ENCODE data around the gene USP6NL.
"Not testable (repeated sequence)": the region's sequence is repeated elsewhere in the genome, so short reads cannot be mapped to it uniquely, and the experiment has no call there.

USP6NL gene

GRCh38 chr10:11611248-11612020, at the start of gene USP6NL:
Gene USP6NL (minus strand): TSS chr10:11611650. CDS start chr10:11597634, 14,016 bp downstream.
- peak; percentile 83 for DNase-seq

- no peak for DNase-seq
Measured at GRCh38 chr10:11658801-11659368, 47.4 kb upstream of the USP6NL start.

GRCh38 chr10:11655836-11656235, 44.4 kb upstream of the USP6NL start:
- no peak for DNase-seq

- DNase-seq, result no peak
Measured at GRCh38 chr10:11654659-11655058, 43.2 kb upstream of the USP6NL start.

GRCh38 chr10:11653758-11654471, 42.5 kb upstream of the USP6NL start:
- DNase-seq, result no peak

GRCh38 chr10:11647676-11648075, 36.2 kb upstream of the USP6NL start:
- DNase-seq, result no peak

- DNase-seq, result no peak
Measured at GRCh38 chr10:11646450-11646849, 35.0 kb upstream of the USP6NL start.

- DNase-seq, result no peak
Measured at GRCh38 chr10:11643039-11643438, 31.6 kb upstream of the USP6NL start.

- no peak for DNase-seq
Measured at GRCh38 chr10:11642566-11642965, 31.1 kb upstream of the USP6NL start.

- DNase-seq, result no peak
Measured at GRCh38 chr10:11639849-11640764, 28.7 kb upstream of the USP6NL start.

GRCh38 chr10:11639362-11639761, 27.9 kb upstream of the USP6NL start:
- no peak for DNase-seq

GRCh38 chr10:11638055-11638698, 26.7 kb upstream of the USP6NL start:
- DNase-seq, result no peak

- peak; percentile 67 for DNase-seq
Measured at GRCh38 chr10:11636697-11637303, 25.4 kb upstream of the USP6NL start.

- no peak for DNase-seq
Measured at GRCh38 chr10:11631890-11632587, 20.6 kb upstream of the USP6NL start.

- DNase-seq, result no peak
Measured at GRCh38 chr10:11631291-11631690, 19.8 kb upstream of the USP6NL start.

- DNase-seq, result no peak
Measured at GRCh38 chr10:11629731-11630130, 18.3 kb upstream of the USP6NL start.

- not testable (repeated sequence) for DNase-seq
Measured at GRCh38 chr10:11627941-11628340, 16.5 kb upstream of the USP6NL start.

- DNase-seq, result no peak
Measured at GRCh38 chr10:11626071-11626470, 14.6 kb upstream of the USP6NL start.

- DNase-seq, result no peak
Measured at GRCh38 chr10:11625019-11625735, 13.7 kb upstream of the USP6NL start.

GRCh38 chr10:11617233-11617632, 5.8 kb upstream of the USP6NL start:
- no peak for DNase-seq

- DNase-seq, result no peak
Measured at GRCh38 chr10:11616021-11616420, 4.6 kb upstream of the USP6NL start.
